Astrocyte (in vitro differentiated cells and primary cell): ENCODE results near the gene JAKMIP1. TPM values are rescaled to one million over a fixed set of nuclear protein-coding genes. Genes with fewer than 3 reads are reported as not detected.

Experiments used
- DNase-seq: peaks from one replicate; pipeline ENCODE4 v3.0.0-alpha.2; 2010; ENCODE audit warnings: low read depth
- FAIRE-seq: peaks from 2 replicates; lab custom pipeline; 2011; peaks lifted over from hg19 to GRCh38; lab: Jason Lieb, UNC
- H2AFZ ChIP-seq: 2 replicates; pipeline ENCODE4 v1.6.0; 2012; ENCODE audit warnings: low read depth, low read length, inconsistent platforms
- H3K27ac ChIP-seq: 2 replicates; pipeline ENCODE4 v1.5.1; 2011; ENCODE audit warnings: low read depth, low read length, inconsistent platforms
- H3K27me3 ChIP-seq: 2 replicates; pipeline ENCODE4 v1.6.0; 2011; ENCODE audit warnings: low read length, inconsistent platforms; ENCODE audit not compliant: insufficient read depth
- H3K36me3 ChIP-seq: 2 replicates; pipeline ENCODE4 v1.5.1; 2011; ENCODE audit warnings: low read length, inconsistent platforms; ENCODE audit not compliant: insufficient read depth
- H3K4me1 ChIP-seq: 2 replicates; pipeline ENCODE4 v1.5.1; 2011; ENCODE audit warnings: low read length, inconsistent platforms; ENCODE audit not compliant: insufficient read depth
- H3K4me2 ChIP-seq: 2 replicates; pipeline ENCODE4 v1.6.0; 2012; ENCODE audit warnings: low read length, inconsistent platforms
- H3K4me3 ChIP-seq: 2 replicates; pipeline ENCODE4 v1.5.1; 2011; ENCODE audit warnings: low read depth, mild to moderate bottlenecking, low read length, inconsistent platforms; ENCODE audit not compliant: insufficient read depth
- H3K79me2 ChIP-seq: 2 replicates; pipeline ENCODE4 v1.6.0; 2012; ENCODE audit warnings: mild to moderate bottlenecking, low read length, inconsistent platforms; ENCODE audit not compliant: insufficient read depth
- H3K9ac ChIP-seq: 2 replicates; pipeline ENCODE4 v1.6.0; 2012; ENCODE audit warnings: mild to moderate bottlenecking, low read length, inconsistent platforms
- H3K9me3 ChIP-seq: 2 replicates; pipeline ENCODE4 v1.5.1; 2012; ENCODE audit warnings: low read depth, mild to moderate bottlenecking, low read length, inconsistent platforms; ENCODE audit not compliant: insufficient read depth
- H4K20me1 ChIP-seq: 2 replicates; pipeline ENCODE4 v1.6.0; 2012; ENCODE audit warnings: low read length, inconsistent platforms; ENCODE audit not compliant: insufficient read depth
- H3K27ac Mint-ChIP-seq: one replicate; pipeline ENCODE4 v1.8.0; 2021; ENCODE audit warnings: mild to moderate bottlenecking, mixed read lengths; ENCODE audit not compliant: unreplicated experiment
- H3K27me3 Mint-ChIP-seq: one replicate; pipeline ENCODE4 v1.8.0; 2021; ENCODE audit warnings: low read depth, mixed read lengths; ENCODE audit not compliant: unreplicated experiment
- H3K36me3 Mint-ChIP-seq: one replicate; pipeline ENCODE4 v1.8.0; 2021; ENCODE audit warnings: low read depth, mixed read lengths; ENCODE audit not compliant: unreplicated experiment
- H3K4me1 Mint-ChIP-seq: one replicate; pipeline ENCODE4 v1.8.0; 2021; ENCODE audit warnings: low read depth, mixed read lengths; ENCODE audit not compliant: unreplicated experiment
- H3K4me3 Mint-ChIP-seq: one replicate; pipeline ENCODE4 v1.8.0; 2021; ENCODE audit warnings: mild to moderate bottlenecking, moderate library complexity, mixed read lengths; ENCODE audit not compliant: unreplicated experiment
- H3K9me3 Mint-ChIP-seq: one replicate; pipeline ENCODE4 v1.8.0; 2021; ENCODE audit warnings: mild to moderate bottlenecking, mixed read lengths; ENCODE audit not compliant: unreplicated experiment
- CTCF ChIP-seq: IDR thresholded peaks from 2 replicates; pipeline ENCODE4 v1.5.1; 2011; ENCODE audit warnings: low read depth, mild to moderate bottlenecking, inconsistent platforms, low read length, moderate library complexity; ENCODE audit not compliant: insufficient read depth
- EZH2 ChIP-seq: IDR thresholded peaks from 2 replicates; pipeline ENCODE4 v1.6.1; 2012; ENCODE audit warnings: mild to moderate bottlenecking, low read length, inconsistent platforms; ENCODE audit not compliant: insufficient read depth
- total RNA-seq: library from RNA; stranded (reverse); gene quantifications from 2 replicates; pipeline ENCODE4 v1.2.1, GENCODE V29; 2021

The JAKMIP1 gene
- total RNA-seq, 1 donor from 2014 or later: 0.50 TPM

- DNase-seq (no peak), FAIRE-seq (no peak)
- H3K27me3 ChIP-seq: no peaks in the 10 kb centered on the region
- H2AFZ ChIP-seq: no peak overlapping the region
- no peak for TF ChIP-seq EZH2
- no peak for TF ChIP-seq CTCF
- no peaks in the 10 kb centered on the region for H3K4me1 ChIP-seq
- no peak overlapping the region for H3K4me2 ChIP-seq
- no peaks in the 10 kb centered on the region for H3K79me2 ChIP-seq
- Mint-ChIP-seq H3K27me3 (peaks cover 37% of the 10 kb centered on the region), H3K9me3 (no peaks in the 10 kb centered on the region), H3K36me3 (no peaks in the 10 kb centered on the region), H3K27ac (no peak overlapping the region), H3K4me1 (peaks cover 9% of the 10 kb centered on the region), H3K4me3 (no peak overlapping the region)
- no peaks in the 10 kb centered on the region for H3K9me3 ChIP-seq
- H3K27ac ChIP-seq: no peak overlapping the region
- H3K4me3 ChIP-seq: no peak overlapping the region
- H3K36me3 ChIP-seq: no peaks in the 10 kb centered on the region
- no peaks in the 10 kb centered on the region for H4K20me1 ChIP-seq
- H3K9ac ChIP-seq: no peak overlapping the region
Measured at GRCh38 chr4:6109842-6110560, 90.3 kb downstream of the JAKMIP1 start.

GRCh38 chr4:6107886-6108285 lies 92.5 kb downstream of the JAKMIP1 start:
- no peaks in the 10 kb centered on the region for H3K9me3 Mint-ChIP-seq
- no peak overlapping the region for H3K4me3 ChIP-seq
- peaks cover 40% of the 10 kb centered on the region for H3K27me3 Mint-ChIP-seq
- no peaks in the 10 kb centered on the region for H4K20me1 ChIP-seq
- no peaks in the 10 kb centered on the region for H3K79me2 ChIP-seq
- no peaks in the 10 kb centered on the region for H3K36me3 ChIP-seq
- no peak for FAIRE-seq
- H3K27ac ChIP-seq: no peak overlapping the region
- no peaks in the 10 kb centered on the region for H3K4me1 ChIP-seq
- H3K9ac ChIP-seq: no peak overlapping the region
- no peak overlapping the region for H3K4me3 Mint-ChIP-seq
- no peak for TF ChIP-seq EZH2
- no peak for TF ChIP-seq CTCF
- no peak for DNase-seq
- H3K4me1 Mint-ChIP-seq: no peaks in the 10 kb centered on the region
- H3K27me3 ChIP-seq: no peaks in the 10 kb centered on the region
- H3K4me2 ChIP-seq: no peak overlapping the region
- no peaks in the 10 kb centered on the region for H3K36me3 Mint-ChIP-seq
- H3K9me3 ChIP-seq: no peaks in the 10 kb centered on the region
- H3K27ac Mint-ChIP-seq: no peak overlapping the region
- no peak overlapping the region for H2AFZ ChIP-seq

GRCh38 chr4:6107114-6107791 lies 93.1 kb downstream of the JAKMIP1 start:
- Histone ChIP-seq H3K9ac (no peak overlapping the region), H3K9me3 (no peaks in the 10 kb centered on the region), H4K20me1 (no peaks in the 10 kb centered on the region), H3K79me2 (no peaks in the 10 kb centered on the region), H3K36me3 (no peaks in the 10 kb centered on the region), H3K4me2 (no peak overlapping the region), H2AFZ (no peak overlapping the region), H3K4me3 (no peak overlapping the region), H3K27ac (no peak overlapping the region), H3K4me1 (no peaks in the 10 kb centered on the region), H3K27me3 (no peaks in the 10 kb centered on the region)
- DNase-seq (no peak), FAIRE-seq (no peak)
- Mint-ChIP-seq H3K27ac (no peak overlapping the region), H3K9me3 (no peaks in the 10 kb centered on the region), H3K4me3 (no peak overlapping the region), H3K36me3 (no peaks in the 10 kb centered on the region), H3K4me1 (no peaks in the 10 kb centered on the region), H3K27me3 (peaks cover 35% of the 10 kb centered on the region)
- TF ChIP-seq CTCF: no peak
- TF ChIP-seq EZH2: no peak
